ENCODE data around the gene RANBP3L. TPM values are rescaled to one million over a fixed set of nuclear protein-coding genes. Genes with fewer than 3 reads are reported as not detected.

RANBP3L gene
- total RNA-seq, 5 donors from 2014 or later (not counting 1 experiment from before 2014, with no cell fraction given): not detected

GRCh38 chr5:36264202-36264760 lies 37.4 kb downstream of the RANBP3L start:
- 97% methylated on average over 3 of the region's 4 CpGs for WGBS (ENCODE audit: insufficient coverage)
- H3K27me3 ChIP-seq (replicated peaks in 1 of 2; ENCODE audit: control insufficient read depth in 2 of 2, extremely low read depth in 1 of 2, insufficient read depth in 2 of 2, low read length in 1 of 2): peaks cover 0 to 10% of the 10 kb centered on the region in 2 experiments
- ATAC-seq (replicated peaks in 1 of 4) (no peak), DNase-seq (no peak)
- H3K4me3 ChIP-seq (ENCODE audit: control insufficient read depth in 1 of 2, extremely low read depth in 1 of 2, low read length in 1 of 2): no peak overlapping the region
- Mint-ChIP-seq H3K4me1 (no peaks in the 10 kb centered on the region), H3K9me3 (no peaks in the 10 kb centered on the region), H3K4me3 (no peak overlapping the region), H3K36me3 (no peaks in the 10 kb centered on the region), H3K27ac (no peak overlapping the region), H3K27me3 (peaks cover 18% of the 10 kb centered on the region in 2 donors)
- H3K27ac ChIP-seq (ENCODE audit: low read length): no peak overlapping the region
- no peaks in the 10 kb centered on the region for H3K9me3 ChIP-seq
- no peaks in the 10 kb centered on the region for H3K4me1 ChIP-seq (ENCODE audit: control insufficient read depth in 1 of 2, extremely low read depth in 1 of 2, insufficient read depth in 2 of 2, low read length in 2 of 2)
- ChIA-PET CTCF (interaction anchor here (0.7 to 2.0 kb wide), 3 partner anchors 8 to 1766 kb away, joined by 4 to 10 read pairs (median 5); no protein-coding TSS in a partner anchor), POLR2A (no interaction called here)
- H3K36me3 ChIP-seq (ENCODE audit: control insufficient read depth in 2 of 2, extremely low read depth in 1 of 2, insufficient read depth in 1 of 2, low read length in 1 of 2): no peaks in the 10 kb centered on the region

- Histone ChIP-seq H3K27me3 (replicated peaks in 1 of 2; ENCODE audit: control insufficient read depth in 2 of 2, extremely low read depth in 1 of 2, insufficient read depth in 2 of 2, low read length in 1 of 2) (peaks cover 0 to 9% of the 10 kb centered on the region in 2 experiments), H3K27ac (ENCODE audit: low read length) (no peak overlapping the region), H3K9me3 (no peaks in the 10 kb centered on the region), H3K4me3 (ENCODE audit: control insufficient read depth in 1 of 2, extremely low read depth in 1 of 2, low read length in 1 of 2) (no peak overlapping the region), H3K4me1 (ENCODE audit: control insufficient read depth in 1 of 2, extremely low read depth in 1 of 2, insufficient read depth in 2 of 2, low read length in 2 of 2) (no peaks in the 10 kb centered on the region), H3K36me3 (ENCODE audit: control insufficient read depth in 2 of 2, extremely low read depth in 1 of 2, insufficient read depth in 1 of 2, low read length in 1 of 2) (no peaks in the 10 kb centered on the region)
- H3K9me3 Mint-ChIP-seq: no peaks in the 10 kb centered on the region
- H3K36me3 Mint-ChIP-seq: no peaks in the 10 kb centered on the region
- no peak overlapping the region for H3K4me3 Mint-ChIP-seq
- ATAC-seq (replicated peaks in 1 of 4) (no peak), DNase-seq (no peak)
- WGBS (ENCODE audit: insufficient coverage): 83% methylated on average over 4 of the region's 6 CpGs
- no peaks in the 10 kb centered on the region for H3K4me1 Mint-ChIP-seq
- CTCF ChIA-PET: no interaction called here
- H3K27me3 Mint-ChIP-seq: peaks cover 16 to 19% of the 10 kb centered on the region in 2 donors
- H3K27ac Mint-ChIP-seq: no peak overlapping the region
- POLR2A ChIA-PET: interaction anchor here in 1 of 2 donors (0.5 kb wide), 1 partner anchor 408 kb away, joined by 4 read pairs; no protein-coding TSS in a partner anchor
These were observed 40.5 kb downstream of the RANBP3L start for GRCh38 chr5:36261186-36261585.

DNA sequence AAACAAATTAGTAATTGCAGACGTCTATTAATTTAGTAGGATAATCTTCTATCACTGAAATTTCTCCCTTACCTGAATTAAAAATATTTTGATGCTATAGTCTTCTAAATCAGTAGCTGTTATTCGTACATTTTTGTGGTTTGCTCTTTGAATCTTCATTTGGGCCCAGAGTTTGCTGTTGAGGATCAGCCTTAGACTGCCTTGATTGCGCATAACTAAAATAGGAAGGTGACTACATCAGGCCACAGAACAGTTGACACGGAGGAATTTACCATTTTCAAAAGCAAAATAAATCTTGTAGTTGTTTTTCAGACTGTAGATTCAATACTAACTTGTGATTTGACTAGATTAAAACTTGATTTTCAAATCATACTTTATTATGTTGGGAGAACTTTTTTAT lies 48.1 kb downstream of the RANBP3L start:
- H3K4me1 Mint-ChIP-seq: no peaks in the 10 kb centered on the region
- H3K9me3 Mint-ChIP-seq: no peaks in the 10 kb centered on the region
- Histone ChIP-seq H3K9me3 (no peaks in the 10 kb centered on the region), H3K36me3 (ENCODE audit: control insufficient read depth in 2 of 2, extremely low read depth in 1 of 2, insufficient read depth in 1 of 2, low read length in 1 of 2) (no peaks in the 10 kb centered on the region), H3K27ac (ENCODE audit: low read length) (no peak overlapping the region), H3K4me3 (ENCODE audit: control insufficient read depth in 1 of 2, extremely low read depth in 1 of 2, low read length in 1 of 2) (no peak overlapping the region), H3K4me1 (ENCODE audit: control insufficient read depth in 1 of 2, extremely low read depth in 1 of 2, insufficient read depth in 2 of 2, low read length in 2 of 2) (no peaks in the 10 kb centered on the region), H3K27me3 (replicated peaks in 1 of 2; ENCODE audit: control insufficient read depth in 2 of 2, extremely low read depth in 1 of 2, insufficient read depth in 2 of 2, low read length in 1 of 2) (no peaks in the 10 kb centered on the region)
- no peak overlapping the region for H3K4me3 Mint-ChIP-seq
- ChIA-PET CTCF (no interaction called here), POLR2A (no interaction called here)
- H3K36me3 Mint-ChIP-seq: no peaks in the 10 kb centered on the region
- DNase-seq (no peak), ATAC-seq (replicated peaks in 1 of 4) (no peak)
- 80% methylated on average over 1 of the region's 4 CpGs for WGBS (ENCODE audit: insufficient coverage)
- no peak overlapping the region for H3K27ac Mint-ChIP-seq
- H3K27me3 Mint-ChIP-seq: peaks cover 11 to 16% of the 10 kb centered on the region in 2 donors

DNA sequence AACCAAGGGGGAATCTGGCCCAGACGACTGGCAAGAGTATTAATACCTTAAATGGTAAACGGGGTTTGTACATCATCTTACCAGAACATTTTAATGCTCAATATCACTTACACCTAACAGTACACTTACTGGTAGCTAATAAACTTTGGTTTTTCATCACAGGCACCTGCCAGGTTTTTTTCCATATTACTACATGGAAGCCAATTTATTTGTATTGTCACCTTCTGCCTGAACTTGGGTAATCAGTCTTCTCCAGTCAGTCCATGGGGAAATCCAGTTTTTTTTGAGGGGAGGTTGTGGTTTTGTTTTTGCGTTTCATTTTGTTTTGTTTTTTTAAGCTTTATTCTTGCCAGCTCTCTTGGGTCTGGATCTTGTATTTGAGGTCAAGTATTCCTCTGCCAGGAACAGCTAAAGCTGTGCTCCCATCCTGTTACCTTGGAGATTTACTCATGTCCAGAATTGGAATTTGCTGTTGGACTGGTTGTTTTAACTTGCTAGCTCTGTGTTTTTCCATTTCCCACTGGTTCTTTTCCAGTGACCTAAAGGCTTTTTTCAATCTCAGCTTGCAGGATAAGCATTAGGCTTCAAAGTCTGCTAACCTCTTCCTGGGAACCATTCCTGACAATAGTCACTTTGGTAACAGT lies 48.9 kb downstream of the RANBP3L start:
- Mint-ChIP-seq H3K9me3 (no peaks in the 10 kb centered on the region), H3K36me3 (no peaks in the 10 kb centered on the region), H3K27ac (no peak overlapping the region), H3K4me1 (no peaks in the 10 kb centered on the region), H3K27me3 (peaks cover 11 to 19% of the 10 kb centered on the region in 2 donors), H3K4me3 (no peak overlapping the region)
- no peak overlapping the region for H3K27ac ChIP-seq (ENCODE audit: low read length)
- 80% methylated on average over 2 of the region's 3 CpGs for WGBS (ENCODE audit: insufficient coverage)
- no peak overlapping the region for H3K4me3 ChIP-seq (ENCODE audit: control insufficient read depth in 1 of 2, extremely low read depth in 1 of 2, low read length in 1 of 2)
- no peaks in the 10 kb centered on the region for H3K36me3 ChIP-seq (ENCODE audit: control insufficient read depth in 2 of 2, extremely low read depth in 1 of 2, insufficient read depth in 1 of 2, low read length in 1 of 2)
- DNase-seq (no peak), ATAC-seq (replicated peaks in 1 of 4) (no peak)
- ChIA-PET CTCF (interaction anchor here in 1 of 2 donors (0.6 to 0.9 kb wide), 2 partner anchors 12 to 1334 kb away, joined by 3 to 5 read pairs; no protein-coding TSS in a partner anchor), POLR2A (no interaction called here)
- H3K9me3 ChIP-seq: no peaks in the 10 kb centered on the region
- H3K4me1 ChIP-seq (ENCODE audit: control insufficient read depth in 1 of 2, extremely low read depth in 1 of 2, insufficient read depth in 2 of 2, low read length in 2 of 2): no peaks in the 10 kb centered on the region
- H3K27me3 ChIP-seq (replicated peaks in 1 of 2; ENCODE audit: control insufficient read depth in 2 of 2, extremely low read depth in 1 of 2, insufficient read depth in 2 of 2, low read length in 1 of 2): no peaks in the 10 kb centered on the region

DNA sequence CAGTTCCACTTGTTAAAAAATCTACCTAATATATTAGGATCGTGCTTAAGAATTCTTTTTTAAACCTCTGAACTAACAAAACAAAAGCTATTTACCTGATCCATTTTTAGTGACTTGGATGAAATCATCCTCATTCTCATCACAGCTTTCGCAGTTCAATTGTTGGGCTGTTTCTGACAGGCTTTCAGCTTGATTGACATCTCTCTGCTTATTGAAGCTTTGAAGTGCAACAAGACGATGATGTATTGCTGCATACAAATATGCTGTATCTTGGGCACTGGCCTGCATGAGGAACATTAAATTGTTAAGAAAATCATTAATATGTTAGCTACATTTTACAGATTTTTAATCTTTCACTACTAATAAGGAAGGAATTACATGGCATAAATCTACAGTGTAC lies 50.5 kb downstream of the RANBP3L start:
- Histone ChIP-seq H3K9me3 (no peaks in the 10 kb centered on the region), H3K27ac (ENCODE audit: low read length) (no peak overlapping the region), H3K4me1 (ENCODE audit: control insufficient read depth in 1 of 2, extremely low read depth in 1 of 2, insufficient read depth in 2 of 2, low read length in 2 of 2) (no peaks in the 10 kb centered on the region), H3K36me3 (ENCODE audit: control insufficient read depth in 2 of 2, extremely low read depth in 1 of 2, insufficient read depth in 1 of 2, low read length in 1 of 2) (no peaks in the 10 kb centered on the region), H3K4me3 (ENCODE audit: control insufficient read depth in 1 of 2, extremely low read depth in 1 of 2, low read length in 1 of 2) (no peak overlapping the region), H3K27me3 (replicated peaks in 1 of 2; ENCODE audit: control insufficient read depth in 2 of 2, extremely low read depth in 1 of 2, insufficient read depth in 2 of 2, low read length in 1 of 2) (no peaks in the 10 kb centered on the region)
- ATAC-seq (replicated peaks in 1 of 4) (no peak), DNase-seq (no peak)
- 100% methylated on average over 3 of the region's 3 CpGs for WGBS (ENCODE audit: insufficient coverage)
- Mint-ChIP-seq H3K4me3 (no peak overlapping the region), H3K4me1 (no peaks in the 10 kb centered on the region), H3K27ac (no peak overlapping the region), H3K36me3 (no peaks in the 10 kb centered on the region), H3K27me3 (peaks cover 8 to 21% of the 10 kb centered on the region in 2 donors), H3K9me3 (no peaks in the 10 kb centered on the region)
- POLR2A ChIA-PET: interaction anchor here in 1 of 2 donors (0.6 kb wide), 1 partner anchor 9 kb away, joined by 7 read pairs; no protein-coding TSS in a partner anchor
- CTCF ChIA-PET: interaction anchor here in 1 of 2 donors (1.1 kb wide), 1 partner anchor 14 kb away, joined by 5 read pairs; no protein-coding TSS in a partner anchor

DNA sequence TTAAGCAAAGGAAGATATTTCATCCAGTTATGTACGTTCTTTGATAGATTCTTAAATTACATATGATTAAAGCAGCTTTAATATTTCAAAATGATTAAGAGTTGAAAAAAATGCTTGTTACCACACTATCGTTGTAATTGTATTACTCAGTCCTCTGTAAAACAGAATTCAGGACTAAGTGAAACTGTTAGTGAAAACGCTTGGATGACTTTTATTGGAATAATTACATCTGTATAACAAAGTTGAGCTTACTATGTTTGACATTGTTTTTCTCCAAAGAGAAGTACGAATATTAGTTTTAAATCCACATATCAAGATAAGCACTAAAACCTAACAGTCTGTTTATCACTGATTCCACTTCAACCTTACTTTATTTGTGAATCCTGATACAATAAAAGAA lies 51.3 kb downstream of the RANBP3L start:
- Mint-ChIP-seq H3K9me3 (no peaks in the 10 kb centered on the region), H3K36me3 (no peaks in the 10 kb centered on the region), H3K4me1 (no peaks in the 10 kb centered on the region), H3K27ac (no peak overlapping the region), H3K27me3 (peaks cover 8 to 19% of the 10 kb centered on the region in 2 donors), H3K4me3 (no peak overlapping the region)
- Histone ChIP-seq H3K9me3 (no peaks in the 10 kb centered on the region), H3K4me3 (ENCODE audit: control insufficient read depth in 1 of 2, extremely low read depth in 1 of 2, low read length in 1 of 2) (no peak overlapping the region), H3K36me3 (ENCODE audit: control insufficient read depth in 2 of 2, extremely low read depth in 1 of 2, insufficient read depth in 1 of 2, low read length in 1 of 2) (no peaks in the 10 kb centered on the region), H3K27ac (ENCODE audit: low read length) (no peak overlapping the region), H3K27me3 (replicated peaks in 1 of 2; ENCODE audit: control insufficient read depth in 2 of 2, extremely low read depth in 1 of 2, insufficient read depth in 2 of 2, low read length in 1 of 2) (no peaks in the 10 kb centered on the region), H3K4me1 (ENCODE audit: control insufficient read depth in 1 of 2, extremely low read depth in 1 of 2, insufficient read depth in 2 of 2, low read length in 2 of 2) (no peaks in the 10 kb centered on the region)
- WGBS (ENCODE audit: insufficient coverage): no CpG with 5 or more reads among the region's 4 CpGs
- ChIA-PET POLR2A (no interaction called here), CTCF (no interaction called here)
- ATAC-seq (replicated peaks in 1 of 4): no peak
- no peak for DNase-seq

Data from T-cell (primary cell).